ENCODE data around the gene FTL. TPM values are rescaled to one million over a fixed set of nuclear protein-coding genes. Genes with fewer than 3 reads are reported as not detected.

FTL gene
- polyA plus RNA-seq, 1 donor from 2014 or later = 7,236 TPM

DNA sequence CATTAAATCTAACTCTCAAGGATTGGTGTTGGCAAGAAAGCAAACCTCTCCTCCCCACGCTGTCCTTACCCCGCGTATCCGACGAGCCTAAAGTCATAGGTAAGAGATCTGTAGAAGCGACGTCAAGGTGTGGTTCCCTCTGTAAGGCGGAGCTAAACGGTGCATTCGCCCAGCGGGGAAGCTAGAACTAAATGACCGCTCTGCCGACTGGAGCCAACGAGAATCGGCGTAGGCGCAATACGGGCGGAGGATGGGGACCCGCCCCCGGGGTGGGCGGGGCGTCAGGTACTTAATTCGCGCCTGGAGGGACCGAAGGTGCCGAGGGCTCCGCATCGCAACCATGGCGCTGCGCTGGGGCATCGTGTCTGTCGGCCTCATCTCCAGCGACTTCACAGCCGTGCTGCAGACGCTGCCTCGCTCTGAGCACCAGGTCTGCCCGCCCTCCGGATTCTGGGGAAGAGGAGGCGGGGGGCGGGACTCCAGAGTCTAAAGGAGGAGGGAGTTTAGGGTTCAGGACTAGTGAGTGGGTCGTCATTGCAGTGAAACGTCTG is 31.7 kb upstream of the FTL start, which contains the start of gene DHDH:
TSS of gene DHDH (plus strand) at position 318 of the 551 bp plus-strand sequence. CDS start at position 341, 23 bp downstream.
- H3K36me3 Mint-ChIP-seq = no peaks in the 10 kb centered on the region

GRCh38 chr19:48934837-48935236 is 30.3 kb upstream of the FTL start:
- H3K27ac Mint-ChIP-seq = no peak overlapping the region
- H3K9me3 Mint-ChIP-seq = no peaks in the 10 kb centered on the region
- peaks cover 3 to 10% (median 6%) of the 10 kb centered on the region in 3 donors for H3K4me1 Mint-ChIP-seq
- H3K36me3 Mint-ChIP-seq = no peaks in the 10 kb centered on the region
- H3K27me3 Mint-ChIP-seq = peaks cover 7% of the 10 kb centered on the region
- peak overlapping the region in 1 of 4 donors; percentile 81 for H3K4me3 Mint-ChIP-seq

More for the DNA sequence above, 31.7 kb upstream of the FTL start, which contains the start of gene DHDH:
- peaks cover 7% of the 10 kb centered on the region for H3K27me3 Mint-ChIP-seq
- H3K27ac Mint-ChIP-seq = no peak within 1 kb of the TSS
- H3K9me3 Mint-ChIP-seq = no peaks in the 10 kb centered on the region
- peak within 1 kb of the TSS; percentile 67 to 94 (median 87) for H3K4me3 Mint-ChIP-seq
- H3K4me1 Mint-ChIP-seq = peaks cover 3 to 10% (median 6%) of the 10 kb centered on the region in 3 donors

DNA sequence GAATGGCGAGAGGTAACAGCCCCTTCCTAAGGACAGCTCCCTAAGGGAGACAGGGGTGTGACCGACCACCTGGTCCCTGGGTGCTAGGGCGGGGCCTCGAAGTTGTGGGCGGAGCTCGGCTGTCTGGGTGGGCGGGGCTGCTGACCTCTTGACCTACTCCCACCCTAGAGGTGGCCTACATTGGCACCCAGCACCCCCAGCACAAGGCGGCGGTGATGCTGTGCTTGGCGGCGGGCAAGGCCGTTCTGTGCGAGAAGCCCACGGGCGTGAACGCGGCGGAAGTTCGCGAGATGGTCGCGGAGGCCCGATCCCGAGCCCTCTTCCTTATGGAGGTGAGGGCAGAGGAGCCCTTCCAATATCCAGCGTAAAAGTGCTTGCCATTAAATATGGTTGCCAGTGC is 29.2 kb upstream of the FTL start:
- H3K4me1 Mint-ChIP-seq = peaks cover 3 to 10% (median 6%) of the 10 kb centered on the region in 3 donors
- H3K27ac Mint-ChIP-seq = no peak overlapping the region
- no peaks in the 10 kb centered on the region for H3K9me3 Mint-ChIP-seq
- peaks cover 7% of the 10 kb centered on the region for H3K27me3 Mint-ChIP-seq
- no peak overlapping the region for H3K4me3 Mint-ChIP-seq
- H3K36me3 Mint-ChIP-seq = no peaks in the 10 kb centered on the region

GRCh38 chr19:48938256-48938655 is 26.9 kb upstream of the FTL start:
- no peaks in the 10 kb centered on the region for H3K36me3 Mint-ChIP-seq
- H3K9me3 Mint-ChIP-seq = no peaks in the 10 kb centered on the region
- no peak overlapping the region for H3K4me3 Mint-ChIP-seq
- no peak overlapping the region for H3K27ac Mint-ChIP-seq
- peaks cover 3% of the 10 kb centered on the region for H3K27me3 Mint-ChIP-seq
- H3K4me1 Mint-ChIP-seq = peaks cover 2 to 9% (median 4%) of the 10 kb centered on the region in 3 donors

DNA sequence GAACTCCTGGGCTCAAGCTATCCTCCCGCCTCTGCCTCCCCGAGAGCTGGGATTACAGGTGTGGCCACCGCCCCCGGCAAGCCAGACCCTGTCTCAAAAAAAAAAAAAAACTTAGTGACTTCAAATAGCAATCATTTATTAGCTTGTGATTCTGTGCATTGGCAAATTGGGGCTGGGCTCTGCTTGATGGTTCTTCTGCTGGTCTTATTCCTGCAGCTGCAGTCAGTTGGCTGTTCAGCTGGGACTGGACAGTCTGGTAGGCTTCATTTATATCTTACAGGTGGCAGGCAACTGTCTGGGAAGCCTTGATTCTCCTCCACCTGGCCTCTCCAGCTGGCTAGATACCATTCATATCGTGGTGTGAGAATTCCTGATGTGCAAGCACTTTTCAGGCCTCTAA is 24.2 kb upstream of the FTL start:
- H3K4me1 Mint-ChIP-seq = peaks cover 0 to 2% (median 0%) of the 10 kb centered on the region in 3 donors
- H3K27ac Mint-ChIP-seq = no peak overlapping the region
- no peak overlapping the region for H3K4me3 Mint-ChIP-seq
- no peaks in the 10 kb centered on the region for H3K36me3 Mint-ChIP-seq
- H3K27me3 Mint-ChIP-seq = no peaks in the 10 kb centered on the region
- no peaks in the 10 kb centered on the region for H3K9me3 Mint-ChIP-seq

DNA sequence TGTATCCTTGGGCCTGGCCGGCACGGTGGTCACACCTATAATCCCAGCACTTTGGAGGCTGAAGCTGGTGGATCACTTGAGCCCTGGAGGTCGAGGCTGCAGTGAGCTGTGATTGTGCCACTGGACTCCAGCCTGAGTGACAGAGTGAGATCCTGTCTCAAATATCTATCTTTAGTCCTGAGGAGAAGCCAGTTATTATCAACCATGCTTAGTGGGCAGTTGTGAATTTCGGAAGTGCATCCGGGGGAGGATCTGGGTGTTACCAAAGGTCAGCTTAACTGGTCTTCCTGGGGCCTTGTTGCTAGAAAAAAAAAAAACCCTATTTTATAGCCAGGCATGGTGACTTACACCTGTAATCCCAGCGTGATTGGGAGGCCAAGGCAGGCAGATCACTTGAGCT is 22.0 kb upstream of the FTL start:
- no peaks in the 10 kb centered on the region for H3K36me3 Mint-ChIP-seq
- no peaks in the 10 kb centered on the region for H3K27me3 Mint-ChIP-seq
- H3K9me3 Mint-ChIP-seq = peaks cover 0 to 3% (median under 1%) of the 10 kb centered on the region in 3 donors
- H3K27ac Mint-ChIP-seq = peak overlapping the region in 1 of 3 donors; percentile 37
- no peaks in the 10 kb centered on the region for H3K4me1 Mint-ChIP-seq
- H3K4me3 Mint-ChIP-seq = no peak overlapping the region

DNA sequence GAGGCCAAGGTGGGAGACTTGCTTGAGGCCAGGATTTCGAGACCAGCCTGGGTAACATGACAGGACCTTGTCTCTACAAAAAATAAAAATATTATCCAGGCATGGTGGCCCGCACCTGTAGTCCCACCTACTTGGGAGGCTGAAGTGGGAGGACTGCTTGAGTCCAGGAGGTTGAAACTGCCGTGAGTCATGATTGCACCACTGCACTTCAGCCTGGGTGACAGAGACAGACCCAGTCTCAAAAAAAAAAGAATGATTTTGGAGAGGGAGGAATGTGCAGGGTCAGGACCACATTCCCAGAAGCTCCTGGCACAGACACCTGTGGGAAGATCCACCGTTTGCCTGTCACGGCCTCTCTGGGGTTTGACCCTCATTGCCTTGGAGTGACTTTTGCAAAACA is 19.7 kb upstream of the FTL start:
- Mint-ChIP-seq H3K36me3 (no peaks in the 10 kb centered on the region), H3K27me3 (no peaks in the 10 kb centered on the region), H3K4me1 (no peaks in the 10 kb centered on the region), H3K4me3 (no peak overlapping the region), H3K27ac (no peak overlapping the region), H3K9me3 (peaks cover 3 to 4% (median 3%) of the 10 kb centered on the region in 3 donors)

GRCh38 chr19:48945817-48946216 is 19.3 kb upstream of the FTL start:
- no peaks in the 10 kb centered on the region for H3K27me3 Mint-ChIP-seq
- no peak overlapping the region for H3K27ac Mint-ChIP-seq
- H3K4me3 Mint-ChIP-seq = no peak overlapping the region
- no peaks in the 10 kb centered on the region for H3K36me3 Mint-ChIP-seq
- H3K4me1 Mint-ChIP-seq = no peaks in the 10 kb centered on the region
- peaks cover 3 to 4% (median 3%) of the 10 kb centered on the region in 3 donors for H3K9me3 Mint-ChIP-seq

- Mint-ChIP-seq H3K27ac (no peak overlapping the region), H3K36me3 (no peaks in the 10 kb centered on the region), H3K4me3 (no peak overlapping the region), H3K9me3 (peaks cover 3 to 4% (median 3%) of the 10 kb centered on the region in 3 donors), H3K27me3 (no peaks in the 10 kb centered on the region), H3K4me1 (no peaks in the 10 kb centered on the region)
Measured at GRCh38 chr19:48946463-48947257, 18.4 kb upstream of the FTL start.

GRCh38 chr19:48947258-48947542 is 17.9 kb upstream of the FTL start:
- Mint-ChIP-seq H3K27ac (no peak overlapping the region), H3K36me3 (no peaks in the 10 kb centered on the region), H3K4me3 (no peak overlapping the region), H3K4me1 (no peaks in the 10 kb centered on the region), H3K27me3 (no peaks in the 10 kb centered on the region), H3K9me3 (peaks cover 3 to 4% (median 3%) of the 10 kb centered on the region in 3 donors)

GRCh38 chr19:48950159-48950558 is 14.9 kb upstream of the FTL start:
- Mint-ChIP-seq H3K4me3 (no peak overlapping the region), H3K4me1 (peaks cover 3 to 6% (median 3%) of the 10 kb centered on the region in 3 donors), H3K9me3 (peaks cover 3 to 4% (median 3%) of the 10 kb centered on the region in 3 donors), H3K27ac (no peak overlapping the region), H3K27me3 (no peaks in the 10 kb centered on the region), H3K36me3 (peaks cover 1% of the 10 kb centered on the region)

GRCh38 chr19:48950830-48951519 is 14.1 kb upstream of the FTL start:
- Mint-ChIP-seq H3K27me3 (no peaks in the 10 kb centered on the region), H3K4me1 (peaks cover 4 to 10% (median 9%) of the 10 kb centered on the region in 3 donors), H3K36me3 (peaks cover 3% of the 10 kb centered on the region), H3K27ac (no peak overlapping the region), H3K4me3 (peak overlapping the region in 1 of 4 donors; percentile 89), H3K9me3 (peaks cover 3 to 4% (median 3%) of the 10 kb centered on the region in 3 donors)

- H3K9me3 Mint-ChIP-seq = peaks cover 0 to 3% (median 2%) of the 10 kb centered on the region in 3 donors
- peaks cover 7 to 22% (median 9%) of the 10 kb centered on the region in 3 donors for H3K4me1 Mint-ChIP-seq
- peak overlapping the region in 1 of 4 donors; percentile 89 for H3K4me3 Mint-ChIP-seq
Measured at GRCh38 chr19:48953141-48953540, 12.0 kb upstream of the FTL start.

GRCh38 chr19:48953990-48954594 is 11.0 kb upstream of the FTL start:
- H3K27ac Mint-ChIP-seq = peak overlapping the region; percentile 11 to 97 (median 79)
- peak overlapping the region; percentile 89 to 97 (median 91) for H3K4me3 Mint-ChIP-seq
- peaks cover 7 to 22% (median 9%) of the 10 kb centered on the region in 3 donors for H3K4me1 Mint-ChIP-seq
- H3K27me3 Mint-ChIP-seq = no peaks in the 10 kb centered on the region
- peaks cover 5% of the 10 kb centered on the region for H3K36me3 Mint-ChIP-seq
- H3K9me3 Mint-ChIP-seq = no peaks in the 10 kb centered on the region

More at GRCh38 chr19:48953141-48953540, 12.0 kb upstream of the FTL start:
- H3K27me3 Mint-ChIP-seq = no peaks in the 10 kb centered on the region
- H3K27ac Mint-ChIP-seq = peak overlapping the region in 1 of 3 donors; percentile 79
- peaks cover 5% of the 10 kb centered on the region for H3K36me3 Mint-ChIP-seq
